ENCODE results near the gene PIP4K2A.

- TF ChIP-seq CTCF (IDR thresholded peaks at IDR 0.05) (no peak), POLR2A (IDR thresholded peaks at IDR 0.05) (no peak)
Observed at GRCh38 chr10:22704471-22704911, 9.9 kb downstream of the PIP4K2A start.

Measured in body of pancreas (tissue), 4 donors.